ENCODE measurements around the gene NRXN3. TPM values are rescaled to one million over a fixed set of nuclear protein-coding genes. Genes with fewer than 3 reads are reported as not detected.

The NRXN3 gene
- total RNA-seq, 1 experiment from 2014 or later, result not detected

- RAD21 ChIA-PET (ENCODE audit: low non-redundant PET in 1 of 2, low total read pairs in 2 of 2, uncharacterized antibody in 2 of 2, unreplicated experiment in 2 of 2), result no interaction called here
- intact Hi-C loops (cut with micrococcal nuclease), result no loop called here
- H3K4me2 ChIP-seq (ENCODE audit: low read length), result no peak overlapping the region
- TF ChIP-seq JUND (IDR thresholded peaks at IDR 0.05), result no peak
- H3K79me2 ChIP-seq (ENCODE audit: insufficient read depth, low read length), result no peaks in the 10 kb centered on the region
- H3K4me1 ChIP-seq (ENCODE audit: control insufficient read depth in 1 of 2, insufficient read depth in 2 of 2, low read length in 2 of 2), result no peaks in the 10 kb centered on the region
- H4K20me1 ChIP-seq (ENCODE audit: insufficient read depth), result no peaks in the 10 kb centered on the region
- DNase-seq (ENCODE audit: low read depth, low spot score) (no peak), ATAC-seq (no peak)
- no peaks in the 10 kb centered on the region for H3K27me3 ChIP-seq (ENCODE audit: insufficient read depth, low read length)
- no peaks in the 10 kb centered on the region for H3K9me2 ChIP-seq (ENCODE audit: insufficient read depth)
- H2AFZ ChIP-seq (ENCODE audit: low read depth, low read length, poor library complexity, severe bottlenecking), result no peak overlapping the region
- BruUV-seq (replicated peaks), result no TSS peak
- H3K4me3 ChIP-seq (replicated peaks in 1 of 2; ENCODE audit: low read depth in 1 of 2, low read length in 2 of 2), result no peak overlapping the region
- H3K9ac ChIP-seq (ENCODE audit: low read length), result no peak overlapping the region
- H3K9me3 ChIP-seq (ENCODE audit: control insufficient read depth in 1 of 2, insufficient read depth in 1 of 2, low read depth in 1 of 2, low read length in 2 of 2), result peaks cover 10 to 22% of the 10 kb centered on the region in 2 experiments; a peak in 2 of 4 replicates
- H3K36me3 ChIP-seq (ENCODE audit: control insufficient read depth in 1 of 2, insufficient read depth in 2 of 2, low read length in 2 of 2), result no peaks in the 10 kb centered on the region
- POLR2A ChIA-PET, result no interaction called here
- CTCF ChIA-PET, result no interaction called here
- H3K27ac ChIP-seq (ENCODE audit: low read depth, low read length), result no peak overlapping the region
Measured at GRCh38 chr14:79094951-79095350, 924.8 kb downstream of the NRXN3 start.

GRCh38 chr14:79096811-79097210 lies 926.6 kb downstream of the NRXN3 start:
- H3K4me1 ChIP-seq (ENCODE audit: control insufficient read depth in 1 of 2, insufficient read depth in 2 of 2, low read length in 2 of 2), result no peaks in the 10 kb centered on the region
- ATAC-seq, result no peak
- H3K27ac ChIP-seq (ENCODE audit: low read depth, low read length), result no peak overlapping the region
- no peaks in the 10 kb centered on the region for H4K20me1 ChIP-seq (ENCODE audit: insufficient read depth)
- ChIA-PET RAD21 (ENCODE audit: low non-redundant PET in 1 of 2, low total read pairs in 2 of 2, uncharacterized antibody in 2 of 2, unreplicated experiment in 2 of 2) (no interaction called here), CTCF (no interaction called here), POLR2A (no interaction called here)
- H3K4me3 ChIP-seq (replicated peaks in 1 of 2; ENCODE audit: low read depth in 1 of 2, low read length in 2 of 2), result no peak overlapping the region
- intact Hi-C loops (cut with micrococcal nuclease), result no loop called here
- peaks cover 18 to 19% of the 10 kb centered on the region in 2 experiments; a peak in 2 of 4 replicates for H3K9me3 ChIP-seq (ENCODE audit: control insufficient read depth in 1 of 2, insufficient read depth in 1 of 2, low read depth in 1 of 2, low read length in 2 of 2)
- no peak for TF ChIP-seq ZNF274 (IDR thresholded peaks at IDR 0.05; ENCODE audit: low read depth, low read length)
- H3K36me3 ChIP-seq (ENCODE audit: control insufficient read depth in 1 of 2, insufficient read depth in 2 of 2, low read length in 2 of 2), result no peaks in the 10 kb centered on the region
- H3K27me3 ChIP-seq (ENCODE audit: insufficient read depth, low read length), result no peaks in the 10 kb centered on the region
- H3K79me2 ChIP-seq (ENCODE audit: insufficient read depth, low read length), result no peaks in the 10 kb centered on the region
- H2AFZ ChIP-seq (ENCODE audit: low read depth, low read length, poor library complexity, severe bottlenecking), result no peak overlapping the region
- H3K9me2 ChIP-seq (ENCODE audit: insufficient read depth), result no peaks in the 10 kb centered on the region
- no peak overlapping the region for H3K9ac ChIP-seq (ENCODE audit: low read length)
- H3K4me2 ChIP-seq (ENCODE audit: low read length), result no peak overlapping the region
- no TSS peak for BruUV-seq (replicated peaks)
- DNase-seq (ENCODE audit: low read depth, low spot score), result no peak

GRCh38 chr14:79098324-79098723 lies 928.2 kb downstream of the NRXN3 start:
- no TSS peak for BruUV-seq (replicated peaks)
- RAD21 ChIA-PET (ENCODE audit: low non-redundant PET in 1 of 2, low total read pairs in 2 of 2, uncharacterized antibody in 2 of 2, unreplicated experiment in 2 of 2), result no interaction called here

More at GRCh38 chr14:79098324-79098723, 928.2 kb downstream of the NRXN3 start:
- no peak for TF ChIP-seq EGR1 (IDR thresholded peaks at IDR 0.05; ENCODE audit: low read depth)
- no peak for TF ChIP-seq TCF7L2 (IDR thresholded peaks at IDR 0.05; ENCODE audit: borderline replicate concordance, extremely low read depth, insufficient read depth, insufficient read length)
- no peak for TF ChIP-seq YY1 (IDR thresholded peaks at IDR 0.05; ENCODE audit: extremely low read depth, insufficient replicate concordance, low read depth, low read length)
- H3K79me2 ChIP-seq (ENCODE audit: insufficient read depth, low read length), result no peaks in the 10 kb centered on the region
- no peaks in the 10 kb centered on the region for H3K36me3 ChIP-seq (ENCODE audit: control insufficient read depth in 1 of 2, insufficient read depth in 2 of 2, low read length in 2 of 2)
- H3K4me1 ChIP-seq (ENCODE audit: control insufficient read depth in 1 of 2, insufficient read depth in 2 of 2, low read length in 2 of 2), result no peaks in the 10 kb centered on the region
- no peaks in the 10 kb centered on the region for H4K20me1 ChIP-seq (ENCODE audit: insufficient read depth)
- H3K4me3 ChIP-seq (replicated peaks in 1 of 2; ENCODE audit: low read depth in 1 of 2, low read length in 2 of 2), result no peak overlapping the region
- H2AFZ ChIP-seq (ENCODE audit: low read depth, low read length, poor library complexity, severe bottlenecking), result no peak overlapping the region
- intact Hi-C loops (cut with micrococcal nuclease), result no loop called here
- ATAC-seq (no peak), DNase-seq (ENCODE audit: low read depth, low spot score) (no peak)
- no peaks in the 10 kb centered on the region for H3K27me3 ChIP-seq (ENCODE audit: insufficient read depth, low read length)
- CTCF ChIA-PET, result no interaction called here
- H3K9me2 ChIP-seq (ENCODE audit: insufficient read depth), result no peaks in the 10 kb centered on the region
- H3K9ac ChIP-seq (ENCODE audit: low read length), result no peak overlapping the region
- no peak overlapping the region for H3K4me2 ChIP-seq (ENCODE audit: low read length)
- POLR2A ChIA-PET, result no interaction called here
- peaks cover 17 to 19% of the 10 kb centered on the region in 2 experiments; a peak in 2 of 4 replicates for H3K9me3 ChIP-seq (ENCODE audit: control insufficient read depth in 1 of 2, insufficient read depth in 1 of 2, low read depth in 1 of 2, low read length in 2 of 2)
- no peak overlapping the region for H3K27ac ChIP-seq (ENCODE audit: low read depth, low read length)

Data from HCT116 (cell line).